Measurements from ENCODE around the gene SBF1.
A peak's percentile ranks its signal among the peaks of the same experiment; 100 is the strongest.
"Not testable (repeated sequence)": the region's sequence is repeated elsewhere in the genome, so short reads cannot be mapped to it uniquely, and the experiment has no call there.

The SBF1 gene

GRCh38 chr22:50422961-50423815, 51.6 kb downstream of the SBF1 start:
- no peak for DNase-seq

GRCh38 chr22:50422046-50422445, 52.8 kb downstream of the SBF1 start:
- DNase-seq, result no peak

GRCh38 chr22:50420581-50420980, 54.3 kb downstream of the SBF1 start:
- DNase-seq, result no peak

- no peak for DNase-seq
These were observed 54.8 kb downstream of the SBF1 start for GRCh38 chr22:50420015-50420414.

- DNase-seq, result no peak
These were observed 55.7 kb downstream of the SBF1 start for GRCh38 chr22:50419116-50419515.

- no peak for DNase-seq
These were observed 56.2 kb downstream of the SBF1 start for GRCh38 chr22:50418624-50419023.

- DNase-seq, result peak; percentile 52 to 54
These were observed 57.2 kb downstream of the SBF1 start for GRCh38 chr22:50417411-50418210.

GRCh38 chr22:50416996-50417395, 57.8 kb downstream of the SBF1 start:
- DNase-seq, result peak in 1 of 2 donors; percentile 28

- DNase-seq, result no peak
These were observed 59.4 kb downstream of the SBF1 start for GRCh38 chr22:50415426-50415825.

- no peak for DNase-seq
These were observed 60.2 kb downstream of the SBF1 start for GRCh38 chr22:50414476-50415248.

GRCh38 chr22:50408954-50409353, 65.9 kb downstream of the SBF1 start:
- not testable (repeated sequence) for DNase-seq

GRCh38 chr22:50408311-50408710, 66.5 kb downstream of the SBF1 start:
- DNase-seq, result no peak

GRCh38 chr22:50406416-50407170, 68.2 kb downstream of the SBF1 start:
- no peak for DNase-seq

- DNase-seq, result peak in 1 of 2 donors; percentile 55
These were observed 71.1 kb downstream of the SBF1 start for GRCh38 chr22:50403701-50404101.

GRCh38 chr22:50401907-50402306, 72.9 kb downstream of the SBF1 start:
- no peak for DNase-seq

GRCh38 chr22:50400931-50401330, 73.9 kb downstream of the SBF1 start:
- no peak for DNase-seq

- peak; percentile 54 to 65 for DNase-seq
These were observed 74.4 kb downstream of the SBF1 start for GRCh38 chr22:50400406-50400805.

GRCh38 chr22:50399751-50400331, 75.0 kb downstream of the SBF1 start:
- DNase-seq, result peak; percentile 69 to 80

GRCh38 chr22:50398831-50399648, 75.8 kb downstream of the SBF1 start:
- peak; percentile 56 to 66 for DNase-seq

- DNase-seq, result not testable (repeated sequence)
These were observed 77.3 kb downstream of the SBF1 start for GRCh38 chr22:50397371-50398060.
